HG03060 (cell line): Measurements from ENCODE around the gene KLHL29.

Experiments used
- ATAC-seq: cut with Tn5 transposase; IDR thresholded peaks from one replicate; pipeline ENCODE4 v1.9.1; 2021; ENCODE audit warnings: low read depth, moderate number of reproducible peaks; ENCODE audit not compliant: unreplicated experiment

KLHL29 gene

DNA sequence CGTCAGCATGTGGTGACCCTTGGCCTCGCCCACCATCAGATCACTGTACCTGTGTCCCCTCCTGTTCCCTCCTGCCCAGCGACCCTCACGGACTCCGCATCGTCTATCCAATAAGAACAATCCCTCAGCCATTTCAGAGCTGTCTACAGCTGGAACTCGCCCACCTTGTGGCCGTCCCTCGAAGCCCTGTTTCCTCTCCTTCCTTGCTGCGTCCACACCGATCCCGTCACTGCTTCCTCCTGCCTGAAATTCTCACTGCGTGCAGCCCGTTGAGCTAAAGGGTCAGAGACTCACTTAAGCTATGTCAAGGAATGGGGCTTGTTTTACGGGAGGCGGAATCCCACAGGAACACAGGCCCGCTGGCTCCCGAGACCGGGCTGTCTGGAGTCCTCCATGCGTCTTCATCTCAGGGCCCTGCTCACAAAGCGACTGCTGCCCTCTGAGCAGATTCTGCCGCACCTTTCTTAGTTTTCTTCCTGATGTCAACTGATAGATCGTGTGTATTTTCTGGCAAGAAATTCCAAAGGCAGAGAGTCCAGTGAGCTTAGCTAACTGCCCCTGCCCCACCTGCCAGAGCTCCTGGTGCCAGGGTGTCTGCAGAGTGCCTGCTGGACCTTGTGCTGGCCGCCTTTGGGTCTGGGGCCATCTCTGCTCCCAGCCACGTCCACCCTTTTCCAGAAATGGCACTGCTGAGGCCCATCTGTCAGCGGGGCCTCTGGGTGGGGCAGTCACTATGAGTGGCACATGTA lies 35.3 kb downstream of the KLHL29 start:
- ATAC-seq: no peak

DNA sequence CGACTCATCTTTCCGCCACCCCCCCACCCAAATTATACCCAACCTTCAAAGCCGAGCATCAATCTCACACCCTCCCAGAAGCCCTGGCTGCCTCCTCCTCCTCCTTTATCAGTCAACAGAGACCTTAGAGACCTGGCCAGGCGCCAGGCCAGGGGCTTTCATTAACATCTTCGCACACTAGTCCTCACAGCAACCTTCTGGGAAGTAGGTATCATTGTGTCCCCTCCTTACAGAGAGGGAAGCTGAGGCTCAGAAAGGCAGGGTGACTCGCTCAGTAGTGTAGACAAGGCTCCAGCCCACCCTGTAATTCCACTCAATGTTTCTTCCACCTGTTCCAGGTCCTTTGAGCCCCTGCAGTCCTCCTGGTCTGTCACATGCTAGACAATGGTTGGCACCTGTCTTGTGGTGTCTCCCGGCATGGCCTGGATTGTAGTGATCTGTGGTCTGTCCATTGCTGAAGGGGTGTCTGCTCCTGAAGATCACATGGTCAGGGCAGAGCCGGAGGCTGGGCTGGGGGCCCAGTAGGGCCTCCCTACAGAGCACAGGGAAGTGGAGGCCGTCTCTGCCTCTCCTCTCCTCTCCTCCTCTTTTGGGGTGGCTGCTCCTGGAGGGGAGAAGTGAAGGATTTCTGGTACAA lies 36.0 kb downstream of the KLHL29 start:
- ATAC-seq: no peak

DNA sequence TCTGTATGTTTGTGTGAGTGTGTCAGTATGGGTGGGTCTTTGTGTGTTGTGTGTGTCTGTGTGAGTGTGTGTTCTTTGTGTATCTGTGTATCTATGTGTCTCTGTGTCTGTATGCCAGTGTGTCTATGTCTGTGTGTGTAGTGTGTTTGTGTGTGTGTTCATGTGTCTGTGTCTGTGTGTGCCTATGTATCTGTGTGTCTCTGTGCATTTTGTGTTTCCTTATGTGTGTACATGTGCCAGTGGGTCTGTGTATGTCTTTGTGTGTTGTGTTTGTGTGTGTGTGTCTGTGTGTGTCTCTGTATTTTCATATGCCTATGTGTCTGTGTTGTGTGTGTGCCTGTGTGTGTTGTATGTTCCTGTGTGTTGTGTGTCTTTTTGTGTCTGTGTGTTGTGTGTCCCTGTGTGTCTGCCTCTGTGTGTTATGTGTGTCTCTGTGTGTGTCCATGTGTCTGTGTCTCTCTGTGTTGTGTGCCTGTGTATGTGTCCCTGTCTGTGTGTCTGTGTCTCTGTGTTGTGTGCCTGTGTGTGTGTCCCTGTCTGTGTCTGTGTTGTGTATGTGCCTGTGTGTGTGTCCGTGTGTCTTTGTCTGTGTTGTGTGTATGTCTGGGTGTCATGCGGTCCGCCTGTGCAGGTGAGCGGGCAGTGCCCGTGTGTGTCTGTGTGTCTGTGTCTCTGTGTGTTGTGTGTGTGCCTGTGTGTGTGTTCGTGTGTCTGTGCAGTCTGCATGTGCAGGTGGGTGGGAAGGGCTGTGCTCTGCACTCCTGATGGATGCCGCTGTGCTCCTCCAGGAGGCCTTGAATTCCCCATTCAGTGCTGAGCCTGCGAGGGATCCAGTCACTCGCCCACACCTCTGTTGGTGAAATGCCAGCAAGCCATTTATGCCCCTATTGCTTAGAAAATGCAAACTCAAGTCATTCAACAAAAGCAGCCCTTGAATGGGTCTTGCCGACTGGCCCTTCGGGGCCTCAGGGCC lies 37.4 kb downstream of the KLHL29 start:
- no peak for ATAC-seq

DNA sequence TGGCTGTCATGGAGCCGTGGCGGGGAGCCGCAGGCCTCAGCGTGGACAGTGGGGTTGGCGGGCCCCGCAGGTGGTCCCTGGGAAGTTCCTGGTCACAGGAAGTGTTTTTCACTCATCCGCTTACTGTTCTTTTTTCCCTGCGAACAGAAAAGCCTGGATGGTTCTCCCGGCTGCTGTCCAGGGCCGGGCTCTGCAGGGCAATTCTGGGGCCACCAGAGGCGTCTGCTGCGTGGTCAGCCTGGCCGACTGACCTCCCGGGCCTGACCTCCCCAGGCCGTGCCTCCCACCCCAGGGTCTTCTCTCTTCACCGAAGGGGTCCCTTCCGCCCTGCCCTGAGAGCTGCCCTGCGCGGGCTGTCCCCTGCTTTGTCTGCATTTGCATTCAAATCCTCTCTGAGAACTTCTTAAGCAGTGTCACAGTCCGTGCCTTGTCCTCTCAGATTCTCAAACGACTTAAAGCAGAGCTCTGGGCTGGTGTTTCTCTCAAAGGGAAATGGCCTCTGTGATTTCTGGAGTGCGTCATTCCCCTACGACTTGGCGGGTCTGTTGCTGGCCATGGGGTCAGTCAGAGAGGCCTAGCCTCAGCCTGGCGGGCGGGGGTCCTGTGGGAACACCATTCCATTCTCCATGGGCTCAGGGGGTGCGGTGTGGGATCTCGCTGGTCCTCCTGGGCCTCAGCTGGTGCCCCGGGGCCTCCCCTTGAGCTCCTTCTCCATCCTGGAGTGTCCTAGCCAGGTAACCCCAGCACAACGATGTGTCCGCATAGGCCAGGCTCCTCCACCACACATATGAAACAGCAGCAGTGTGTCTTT lies 38.3 kb downstream of the KLHL29 start:
- no peak for ATAC-seq

DNA sequence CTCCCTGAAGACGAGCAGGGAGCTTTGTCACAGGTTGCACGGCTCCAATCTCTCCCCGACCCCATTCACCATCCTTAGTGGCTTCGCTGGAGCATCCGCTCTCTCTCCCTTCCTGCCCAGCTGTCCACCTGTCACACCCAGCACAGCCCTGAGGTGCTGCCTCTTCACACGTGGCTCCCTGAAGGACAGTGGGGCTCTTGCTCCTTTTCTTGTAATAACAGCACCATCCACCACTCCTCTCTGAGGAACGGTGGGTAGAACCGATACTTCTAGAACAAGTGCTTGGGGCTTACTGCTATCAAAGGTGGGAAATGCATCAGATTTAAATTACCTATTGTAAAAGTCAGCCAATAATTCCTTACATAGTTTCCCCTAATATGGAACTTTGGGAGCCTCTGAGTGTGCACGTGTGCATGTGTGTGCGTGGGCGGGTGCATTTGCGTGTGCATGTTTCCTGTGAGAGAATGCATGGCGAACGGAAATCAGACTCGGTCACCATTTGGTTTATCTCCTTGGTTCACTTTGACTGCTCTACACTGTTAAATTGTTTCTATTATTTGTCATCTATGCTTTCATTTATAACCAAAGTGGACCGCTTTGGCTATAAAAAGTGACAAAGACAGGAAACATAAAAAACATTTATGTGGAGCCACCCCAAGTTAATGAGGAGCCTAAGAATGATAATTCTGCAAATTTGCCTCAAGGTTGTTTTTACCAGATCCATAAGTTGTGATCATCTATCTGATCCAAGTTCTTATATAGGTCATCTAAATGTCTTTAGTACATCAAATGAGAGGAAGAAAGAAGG lies 39.1 kb downstream of the KLHL29 start:
- ATAC-seq: no peak

DNA sequence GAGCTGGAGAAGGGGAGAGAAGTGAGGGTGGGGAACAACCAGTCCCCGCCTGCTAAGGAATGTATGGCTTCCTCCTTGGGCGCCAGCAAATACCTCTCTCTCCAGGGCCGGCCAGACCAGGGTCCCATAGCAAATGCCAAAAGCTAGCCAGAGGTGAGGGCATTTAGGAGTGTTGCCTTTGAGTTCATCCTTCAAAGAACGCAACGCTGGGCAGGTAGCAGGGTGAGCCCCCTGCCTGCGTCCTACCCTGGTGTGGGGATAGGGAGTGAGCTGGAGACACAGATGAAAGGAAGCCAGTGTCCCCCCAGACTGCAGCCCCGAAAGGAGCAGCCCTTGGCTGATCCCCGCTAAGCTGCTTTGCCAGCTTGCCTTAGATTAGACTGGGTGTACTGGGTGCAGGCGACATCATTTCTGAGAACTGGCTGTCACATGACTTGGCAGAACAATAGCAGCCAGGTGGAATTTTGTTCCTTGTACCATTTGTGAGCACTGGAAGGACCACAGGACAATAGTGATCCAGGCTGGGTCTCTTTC lies 40.4 kb downstream of the KLHL29 start:
- no peak for ATAC-seq

DNA sequence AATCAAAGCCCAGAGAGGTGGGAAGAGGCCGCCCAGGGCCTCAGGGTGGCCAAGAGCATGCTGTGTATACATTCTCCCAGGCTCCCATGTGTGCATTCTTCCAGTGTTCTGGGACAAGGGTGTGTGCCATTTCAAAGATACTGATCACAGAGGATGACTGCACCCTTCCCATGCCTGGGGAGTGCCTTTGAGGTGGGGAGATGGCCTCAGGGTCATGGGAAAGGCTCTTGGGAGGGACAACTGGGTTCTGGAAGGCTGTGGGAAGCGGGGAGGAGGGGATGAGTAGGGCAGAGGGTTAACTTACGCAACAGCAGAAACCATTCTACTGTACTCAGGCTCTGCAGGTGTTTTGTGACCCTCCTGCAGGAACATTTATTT lies 40.9 kb downstream of the KLHL29 start:
- no peak for ATAC-seq

DNA sequence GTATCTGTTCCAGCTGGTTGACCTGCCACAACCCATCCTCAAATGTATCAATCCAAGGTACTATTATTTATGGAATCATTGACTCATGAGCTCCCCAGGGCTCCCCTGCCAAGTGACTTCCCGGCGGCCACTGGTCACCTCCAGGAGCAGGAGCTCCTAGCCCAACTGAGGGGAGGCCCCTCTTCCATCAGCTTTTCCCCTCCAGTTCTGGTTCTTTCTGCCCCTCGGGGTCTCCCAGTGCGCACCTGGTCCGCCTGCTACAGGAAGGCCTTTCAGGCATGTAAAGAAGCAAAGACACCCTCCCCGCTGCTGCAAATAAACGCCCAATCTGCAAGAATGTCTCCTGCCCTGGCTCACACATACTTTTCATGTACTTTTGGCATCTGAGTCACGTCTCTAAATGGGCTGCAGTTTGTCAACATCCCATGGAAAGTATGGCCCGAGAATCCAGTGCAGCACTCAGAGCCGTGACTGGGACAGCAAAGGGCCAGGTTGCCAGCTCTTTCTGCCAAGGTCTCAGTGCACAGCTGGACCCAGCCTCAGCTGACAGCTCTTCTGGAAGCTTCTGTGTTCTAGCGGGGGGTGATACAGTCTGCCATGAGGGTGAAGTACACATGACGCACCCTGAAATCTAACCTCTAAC lies 41.4 kb downstream of the KLHL29 start:
- ATAC-seq: no peak

DNA sequence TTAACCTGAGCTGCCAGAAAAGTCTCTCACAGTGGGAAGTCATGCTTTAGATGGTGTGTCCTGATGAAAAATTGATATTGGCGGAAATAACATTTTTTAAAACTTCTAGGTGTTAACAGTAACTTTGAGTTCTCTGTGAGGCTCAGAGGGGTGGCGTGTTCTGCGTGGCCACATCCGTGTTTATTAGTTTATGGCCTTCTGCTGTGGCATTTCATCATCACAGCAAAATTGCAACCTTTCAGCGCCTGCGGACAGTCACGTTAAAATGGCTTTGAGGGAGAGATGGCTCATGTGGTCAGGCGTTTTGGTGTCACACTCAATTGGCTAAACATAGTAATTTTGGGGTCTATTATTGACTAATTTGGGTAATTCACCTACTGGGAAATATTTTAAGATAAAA lies 42.4 kb downstream of the KLHL29 start:
- ATAC-seq: no peak

DNA sequence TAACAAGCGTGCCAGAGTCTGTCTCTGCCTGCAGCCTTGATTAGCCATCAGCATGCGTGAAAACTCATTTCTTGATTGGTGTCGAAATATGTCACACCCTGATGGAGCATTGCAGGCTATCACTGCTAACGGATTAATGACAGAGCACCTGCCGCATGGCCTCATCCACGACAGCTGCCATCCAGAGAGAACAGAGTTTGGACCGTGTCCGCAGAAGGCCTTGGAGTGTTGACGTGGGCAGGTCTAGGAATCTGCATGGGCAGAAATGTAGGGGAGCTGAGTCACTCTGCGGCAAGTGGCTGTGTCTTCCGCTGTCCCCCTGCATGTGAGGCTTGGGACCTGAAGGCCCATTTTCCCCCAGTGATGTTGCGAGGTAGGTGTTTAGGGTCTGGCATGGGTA lies 43.0 kb downstream of the KLHL29 start:
- ATAC-seq: no peak

DNA sequence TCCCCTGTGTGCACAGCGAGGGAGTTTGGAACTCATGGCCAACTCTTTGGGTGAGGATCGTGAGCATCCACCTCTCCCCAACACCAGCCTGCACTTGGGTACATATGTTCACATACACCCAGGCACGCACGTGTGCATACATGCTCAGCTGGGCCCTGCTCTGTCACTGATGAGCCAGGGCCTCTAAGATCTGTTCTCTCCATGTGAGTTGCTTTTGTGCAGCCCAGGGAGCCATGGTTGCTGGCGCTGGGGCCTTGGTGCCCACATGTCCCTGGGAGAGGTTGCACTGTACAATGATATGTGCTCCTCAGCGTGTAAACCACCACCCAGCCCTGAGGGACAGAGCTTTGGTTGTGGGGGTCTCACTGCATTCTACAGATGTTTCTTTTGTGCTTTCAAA lies 44.1 kb downstream of the KLHL29 start:
- ATAC-seq: no peak

DNA sequence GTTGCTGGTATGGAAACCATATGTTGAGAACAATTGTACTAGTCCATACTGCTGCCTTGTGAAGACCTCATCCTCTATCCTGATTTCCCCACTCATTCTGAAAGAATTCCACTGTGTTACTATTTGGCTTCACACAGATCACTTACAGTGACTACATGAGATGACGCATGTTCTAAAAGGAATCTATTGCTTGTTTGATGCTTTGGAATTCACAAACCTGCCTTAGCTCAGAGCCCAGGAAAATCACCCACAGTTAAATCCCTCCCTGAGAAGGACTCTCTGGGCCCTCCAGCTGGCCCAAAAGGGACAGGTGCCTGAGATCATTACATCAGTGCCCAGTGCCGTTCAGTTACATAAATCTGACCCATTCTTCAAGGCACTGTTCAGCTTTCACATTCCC lies 45.3 kb downstream of the KLHL29 start:
- no peak for ATAC-seq

DNA sequence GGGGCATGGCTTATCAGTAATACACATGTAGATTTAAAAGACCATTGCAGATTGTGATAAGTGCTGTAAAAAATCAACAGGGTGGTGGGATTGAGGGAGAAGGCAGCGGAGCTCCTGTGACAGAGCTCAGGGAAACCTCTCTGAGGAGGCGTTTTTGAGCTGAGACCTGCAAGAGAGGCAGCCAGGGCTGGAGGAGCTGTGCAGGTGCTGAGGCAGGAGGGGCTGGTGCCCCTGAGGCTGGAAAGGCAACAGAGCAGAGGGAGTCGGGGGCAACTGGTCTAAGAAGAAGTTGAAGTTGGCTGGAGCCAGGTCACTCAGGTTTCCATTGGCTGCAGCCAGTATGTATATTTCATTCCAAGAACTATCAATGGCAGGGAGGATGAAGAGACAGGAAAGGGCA lies 47.6 kb downstream of the KLHL29 start:
- no peak for ATAC-seq

DNA sequence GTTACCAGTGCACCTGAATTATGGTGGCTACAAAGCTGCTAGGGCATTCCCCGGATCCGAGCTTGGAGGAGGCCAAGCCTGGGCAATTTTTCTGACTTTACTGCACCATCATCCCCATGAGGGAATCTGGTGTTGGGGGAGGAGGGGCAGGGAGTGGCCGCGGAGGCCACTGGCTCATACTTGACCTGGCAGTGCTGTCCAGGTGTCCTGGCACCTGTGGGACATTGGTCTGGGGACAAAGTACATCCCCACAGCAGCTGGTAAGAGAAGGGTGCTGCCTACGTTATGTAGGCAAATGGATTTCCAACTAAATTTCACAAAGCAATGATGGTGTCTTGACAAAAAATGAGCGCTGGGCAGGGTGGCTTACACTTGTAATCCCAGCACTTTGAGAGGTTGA lies 48.3 kb downstream of the KLHL29 start:
- ATAC-seq: no peak

DNA sequence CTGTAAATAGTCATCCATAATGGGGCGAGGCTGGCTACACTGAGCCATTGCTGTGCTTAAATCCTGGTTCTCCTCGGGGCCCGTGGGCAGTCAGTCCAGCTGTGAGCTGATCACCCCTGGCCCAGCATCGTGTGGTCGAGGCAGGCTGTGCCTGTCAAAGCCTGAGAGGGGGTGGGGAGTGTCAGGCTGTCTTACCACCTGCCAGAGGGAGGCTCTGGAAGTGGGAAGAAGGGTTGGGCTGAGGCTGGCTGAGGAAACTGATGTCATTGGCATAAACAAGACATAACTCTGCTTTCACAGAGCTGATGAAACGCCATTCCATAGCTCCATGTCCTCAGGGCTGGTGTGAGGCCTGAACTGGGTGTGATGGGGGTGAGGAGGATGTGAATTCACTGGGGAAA lies 49.7 kb downstream of the KLHL29 start:
- ATAC-seq: no peak

DNA sequence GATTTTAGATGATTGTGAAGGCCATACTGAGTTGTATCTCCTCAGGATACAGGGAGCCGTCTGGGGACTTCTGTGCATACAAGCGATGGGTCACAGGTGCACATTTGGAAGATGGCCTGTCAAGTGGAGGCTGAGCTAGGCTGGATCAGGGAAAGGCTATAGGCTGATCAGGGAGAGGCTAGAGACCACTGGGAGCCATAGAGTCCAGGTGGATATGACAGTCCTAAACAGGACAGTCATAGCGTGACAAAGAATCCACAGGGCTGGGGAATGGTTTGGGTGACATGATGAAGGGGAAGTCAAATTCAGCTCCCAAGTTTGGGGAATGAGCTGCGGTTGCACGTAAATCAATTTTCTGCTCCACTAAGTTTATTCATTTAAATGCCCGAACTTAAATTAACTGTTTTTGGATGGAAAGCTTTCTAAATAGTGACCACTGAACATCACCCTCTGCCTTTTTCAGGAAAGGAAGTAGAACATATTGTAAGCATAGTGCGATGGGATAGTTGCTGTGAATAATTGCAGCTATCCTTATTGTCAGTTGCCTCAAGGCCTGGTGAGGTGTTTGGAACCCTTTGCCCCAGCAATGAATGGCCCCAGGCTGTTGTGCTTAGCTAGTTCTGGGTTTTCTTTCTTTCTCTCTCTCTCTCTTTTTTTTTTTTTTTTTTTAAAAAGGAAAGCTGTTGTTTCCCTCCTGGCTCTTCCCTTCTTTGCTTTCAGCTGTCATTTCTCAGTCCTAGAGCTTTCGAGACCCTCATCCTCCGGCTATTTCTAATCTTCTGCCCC lies 50.5 kb downstream of the KLHL29 start:
- ATAC-seq: no peak

DNA sequence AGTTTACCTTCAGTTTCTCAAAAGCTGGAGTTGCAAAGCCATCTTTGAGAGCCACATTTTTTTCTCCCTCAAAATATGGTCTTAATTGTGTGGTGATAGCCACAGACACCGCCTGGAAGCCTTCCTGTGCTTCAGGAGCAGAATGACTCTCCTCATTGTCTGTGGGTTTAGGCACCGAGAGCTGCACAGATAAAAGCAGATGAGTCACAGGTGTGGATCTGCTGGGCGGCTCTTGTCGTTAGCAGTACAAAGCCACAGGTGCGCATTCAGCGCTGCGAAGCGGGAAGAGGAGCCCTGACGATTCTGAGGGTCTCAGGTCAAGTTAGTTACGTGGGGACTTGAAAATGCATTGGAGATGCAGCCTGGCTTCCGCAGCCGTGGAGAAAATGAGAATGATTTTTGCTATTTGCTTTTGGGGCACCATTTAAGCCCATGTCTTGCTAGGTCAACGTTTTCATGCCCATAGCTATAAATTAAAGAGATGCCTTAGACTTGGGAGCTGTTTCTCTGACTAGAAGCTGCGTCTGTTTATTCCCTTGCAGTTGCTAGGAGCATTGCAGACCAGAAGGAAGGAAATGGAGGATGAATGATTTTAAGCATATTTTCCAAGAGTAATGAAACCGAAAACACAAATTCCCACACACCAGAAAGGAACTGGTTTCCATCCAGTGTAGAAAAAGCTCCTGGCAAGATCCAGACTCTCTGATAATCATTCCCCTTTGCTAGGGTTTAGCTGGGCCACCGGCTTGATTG lies 51.5 kb downstream of the KLHL29 start:
- no peak for ATAC-seq
